Mesenchymal stem cell (in vitro differentiated cells and primary cell): ENCODE measurements around the gene YJEFN3.

Source experiments
- DNase-seq: peaks from one replicate; pipeline ENCODE4 v3.0.0-alpha.2; 2013
- H2AFZ ChIP-seq: one replicate; pipeline ENCODE4 v1.6.1; 2013; ENCODE audit warnings: low read depth, mild to moderate bottlenecking, control low read depth, inconsistent platforms, low read length, moderate library complexity
- H2AK5ac ChIP-seq: 2 replicates; pipeline ENCODE4 v1.6.1; 2013; ENCODE audit warnings: low read length, moderate library complexity, mild to moderate bottlenecking, inconsistent platforms; ENCODE audit not compliant: severe bottlenecking
- H2BK120ac ChIP-seq: one replicate; pipeline ENCODE4 v1.6.1; 2013; ENCODE audit warnings: low read depth, mild to moderate bottlenecking, inconsistent platforms, low read length, moderate library complexity
- H2BK12ac ChIP-seq, 2 experiments: one replicate each; pipeline ENCODE4 v1.6.1; 2013; ENCODE audit warnings: inconsistent platforms in 2 of 2, low read length in 2 of 2, mild to moderate bottlenecking in 2 of 2, moderate library complexity in 2 of 2, control low read depth in 1 of 2
- H2BK15ac ChIP-seq: one replicate; pipeline ENCODE4 v1.6.1; 2013; ENCODE audit warnings: mild to moderate bottlenecking, low read depth, inconsistent platforms; ENCODE audit not compliant: poor library complexity, severe bottlenecking
- H2BK5ac ChIP-seq: 2 replicates; pipeline ENCODE4 v1.6.1; 2013; ENCODE audit warnings: low read depth, mild to moderate bottlenecking, low read length, control low read depth, inconsistent platforms; ENCODE audit not compliant: poor library complexity, severe bottlenecking
- H3K14ac ChIP-seq, 2 experiments: one replicate each; pipeline ENCODE4 v1.6.1; 2013; ENCODE audit warnings: inconsistent platforms in 2 of 2, low read length in 2 of 2, control low read depth in 1 of 2, mild to moderate bottlenecking in 1 of 2, moderate library complexity in 1 of 2
- H3K18ac ChIP-seq, 2 experiments: one replicate each; pipeline ENCODE4 v1.6.1; 2013; ENCODE audit warnings: inconsistent platforms in 2 of 2, low read length in 2 of 2, control low read depth in 1 of 2, low read depth in 1 of 2, mild to moderate bottlenecking in 1 of 2
- H3K23ac ChIP-seq, 2 experiments: one replicate each; pipeline ENCODE4 v1.6.1; 2013; ENCODE audit warnings: inconsistent platforms in 2 of 2, low read length in 2 of 2, mild to moderate bottlenecking in 2 of 2, moderate library complexity in 2 of 2, control low read depth in 1 of 2
- H3K27ac ChIP-seq: 2 replicates; pipeline ENCODE4 v1.5.1; 2013; ENCODE audit warnings: mild to moderate bottlenecking, moderate library complexity, low read length, control low read depth, inconsistent platforms; ENCODE audit not compliant: poor library complexity, severe bottlenecking
- H3K27me3 ChIP-seq, 2 experiments: 2 replicates each; pipeline versions ENCODE4 v1.6.1 to v1.7.0; 2013; ENCODE audit warnings: low read length in 2 of 2, mild to moderate bottlenecking in 2 of 2, moderate library complexity in 2 of 2, control low read depth in 1 of 2, inconsistent platforms in 1 of 2; ENCODE audit not compliant: control insufficient read depth in 1 of 2, insufficient read depth in 1 of 2
- H3K36me3 ChIP-seq, 2 experiments: 2 replicates each; pipeline versions ENCODE4 v1.6.1 to v1.7.0; 2013; ENCODE audit warnings: low read length in 2 of 2, control low read depth in 1 of 2, inconsistent platforms in 1 of 2, low read depth in 1 of 2, mild to moderate bottlenecking in 1 of 2; ENCODE audit not compliant: insufficient read depth in 2 of 2, control insufficient read depth in 1 of 2
- H3K4ac ChIP-seq, 2 experiments: one replicate each; pipeline ENCODE4 v1.6.1; 2013; ENCODE audit warnings: inconsistent platforms in 2 of 2, low read length in 2 of 2, mild to moderate bottlenecking in 2 of 2, moderate library complexity in 2 of 2, control low read depth in 1 of 2, low read depth in 1 of 2
- H3K4me1 ChIP-seq: 2 replicates; pipeline ENCODE4 v1.6.1; 2013; ENCODE audit warnings: low read depth, low read length, control low read depth; ENCODE audit not compliant: control insufficient read depth, insufficient read depth
- H3K4me2 ChIP-seq: 2 replicates; pipeline ENCODE4 v1.6.1; 2013; ENCODE audit warnings: low read length, mild to moderate bottlenecking, inconsistent platforms; ENCODE audit not compliant: poor library complexity, severe bottlenecking
- H3K4me3 ChIP-seq, 2 experiments: 2 replicates each; pipeline versions ENCODE4 v1.5.1 to v1.7.0; 2013; ENCODE audit warnings: low read length in 2 of 2, mild to moderate bottlenecking in 2 of 2, control low read depth in 1 of 2, low read depth in 1 of 2; ENCODE audit not compliant: insufficient read depth in 1 of 2
- H3K79me1 ChIP-seq: replicated peaks from 2 replicates; pipeline ENCODE4 v1.6.1; 2013; ENCODE audit warnings: mild to moderate bottlenecking, control low read depth, low read length, inconsistent platforms; ENCODE audit not compliant: poor library complexity, severe bottlenecking
- H3K9ac ChIP-seq: 2 replicates; pipeline ENCODE4 v1.7.0; 2013; ENCODE audit warnings: mild to moderate bottlenecking, low read length, moderate library complexity
- H3K9me3 ChIP-seq: 2 replicates; pipeline ENCODE4 v1.7.0; 2013; ENCODE audit warnings: mild to moderate bottlenecking, low read length; ENCODE audit not compliant: control insufficient read depth
- H4K8ac ChIP-seq: one replicate; pipeline ENCODE4 v1.6.1; 2013; ENCODE audit warnings: inconsistent platforms, mild to moderate bottlenecking, low read length, moderate library complexity
- H4K91ac ChIP-seq: one replicate; pipeline ENCODE4 v1.6.1; 2013; ENCODE audit warnings: mild to moderate bottlenecking, low read length, inconsistent platforms
- WGBS: methylation state at CpG from one replicate; pipeline ENCODE4 v1.1.7; 2013; ENCODE audit warnings: mixed read lengths; 5-methylcytosine and 5-hydroxymethylcytosine counted together

YJEFN3 gene

GRCh38 chr19:19493841-19494546 lies 34.7 kb upstream of the YJEFN3 start:
- Histone ChIP-seq H3K18ac (no peak overlapping the region), H4K8ac (no peak overlapping the region), H3K4ac (no peak overlapping the region), H3K27me3 (no peaks in the 10 kb centered on the region), H3K4me3 (no peak overlapping the region), H2BK15ac (no peak overlapping the region), H3K14ac (no peak overlapping the region), H3K4me1 (peaks cover 13% of the 10 kb centered on the region), H2AFZ (no peak overlapping the region), H3K79me1 (peaks cover 49% of the 10 kb centered on the region), H2AK5ac (no peak overlapping the region), H3K27ac (no peak overlapping the region), H2BK120ac (no peak overlapping the region), H2BK5ac (no peak overlapping the region), H3K9me3 (no peaks in the 10 kb centered on the region), H4K91ac (no peak overlapping the region), H3K4me2 (no peak overlapping the region), H3K23ac (no peak overlapping the region), H2BK12ac (no peak overlapping the region), H3K36me3 (peaks cover 68 to 75% of the 10 kb centered on the region in 2 experiments), H3K9ac (peak overlapping the region; percentile 21)
- no peak for DNase-seq
- 96% methylated on average over 15 of the region's 15 CpGs for WGBS

- no peak overlapping the region for H2BK15ac ChIP-seq
- no peak overlapping the region for H3K4me2 ChIP-seq
- no peak overlapping the region for H2BK12ac ChIP-seq
- no peaks in the 10 kb centered on the region for H3K9me3 ChIP-seq
- H3K79me1 ChIP-seq = peaks cover 64% of the 10 kb centered on the region
- no peak overlapping the region for H4K91ac ChIP-seq
- H4K8ac ChIP-seq = no peak overlapping the region
- peak overlapping the region in 1 of 2 experiments; percentile 5 for H3K4me3 ChIP-seq
- H3K27me3 ChIP-seq = no peaks in the 10 kb centered on the region
- WGBS = 97% methylated on average over 30 of the region's 30 CpGs
- no peaks in the 10 kb centered on the region for H3K4me1 ChIP-seq
- H3K18ac ChIP-seq = no peak overlapping the region
- H2AK5ac ChIP-seq = no peak overlapping the region
- H3K9ac ChIP-seq = no peak overlapping the region
- no peak overlapping the region for H3K14ac ChIP-seq
- H2BK5ac ChIP-seq = no peak overlapping the region
- no peak overlapping the region for H3K23ac ChIP-seq
- H2AFZ ChIP-seq = no peak overlapping the region
- H2BK120ac ChIP-seq = no peak overlapping the region
- H3K4ac ChIP-seq = no peak overlapping the region
- DNase-seq = no peak
- H3K27ac ChIP-seq = no peak overlapping the region
- H3K36me3 ChIP-seq = peaks cover 86 to 92% of the 10 kb centered on the region in 2 experiments
These were observed 32.8 kb upstream of the YJEFN3 start for GRCh38 chr19:19495614-19496603.

- Histone ChIP-seq H3K27me3 (no peaks in the 10 kb centered on the region), H3K9me3 (no peaks in the 10 kb centered on the region), H4K8ac (no peak overlapping the region), H3K23ac (no peak overlapping the region), H3K4me1 (no peaks in the 10 kb centered on the region), H2BK120ac (no peak overlapping the region), H2AK5ac (no peak overlapping the region), H3K14ac (no peak overlapping the region), H3K4ac (no peak overlapping the region), H3K4me2 (no peak overlapping the region), H3K9ac (no peak overlapping the region), H2BK5ac (no peak overlapping the region), H3K36me3 (peaks cover 92 to 93% of the 10 kb centered on the region in 2 experiments), H3K18ac (no peak overlapping the region), H2BK15ac (no peak overlapping the region), H2BK12ac (no peak overlapping the region), H2AFZ (no peak overlapping the region), H3K4me3 (no peak overlapping the region), H4K91ac (no peak overlapping the region), H3K27ac (no peak overlapping the region), H3K79me1 (peaks cover 69% of the 10 kb centered on the region)
- 98% methylated on average over 33 of the region's 33 CpGs for WGBS
- no peak for DNase-seq
These were observed 30.3 kb upstream of the YJEFN3 start for GRCh38 chr19:19498255-19498991.
